HG03439 (cell line): ENCODE measurements around the gene PSMD8.
A peak's percentile ranks its signal among the peaks of the same experiment; 100 is the strongest.

Experiments used
- ATAC-seq: cut with Tn5 transposase; IDR thresholded peaks from one replicate; pipeline ENCODE4 v1.9.1; 2021; ENCODE audit warnings: mild to moderate bottlenecking, moderate library complexity; ENCODE audit not compliant: unreplicated experiment

PSMD8 gene

GRCh38 chr19:38386971-38387549 is 12.7 kb downstream of the PSMD8 start:
- no peak for ATAC-seq

GRCh38 chr19:38387550-38388348 is 13.4 kb downstream of the PSMD8 start, which contains the start of gene GGN:
Gene GGN (minus strand): TSS chr19:38388034. CDS start chr19:38387261, 773 bp downstream.
- ATAC-seq = peak; percentile 45

GRCh38 chr19:38388349-38389100 is 14.2 kb downstream of the PSMD8 start, which contains the start of gene SPRED3:
Gene SPRED3 (plus strand): TSS chr19:38388697. CDS start chr19:38390303, 1,606 bp downstream.
- ATAC-seq = no peak

GRCh38 chr19:38389101-38389925 is 14.9 kb downstream of the PSMD8 start:
- no peak for ATAC-seq

GRCh38 chr19:38389957-38390924 is 15.9 kb downstream of the PSMD8 start:
- ATAC-seq = no peak

- no peak for ATAC-seq
Measured at GRCh38 chr19:38391911-38392464, 17.6 kb downstream of the PSMD8 start.

GRCh38 chr19:38392707-38393308 is 18.4 kb downstream of the PSMD8 start:
- no peak for ATAC-seq

GRCh38 chr19:38394488-38394887 is 20.1 kb downstream of the PSMD8 start:
- no peak for ATAC-seq

- no peak for ATAC-seq
Measured at GRCh38 chr19:38395381-38396114, 21.2 kb downstream of the PSMD8 start.

- no peak for ATAC-seq
Measured at GRCh38 chr19:38399081-38399480, 24.7 kb downstream of the PSMD8 start.

- ATAC-seq = no peak
Measured at GRCh38 chr19:38399537-38399936, 25.2 kb downstream of the PSMD8 start.

GRCh38 chr19:38400361-38400760 is 26.0 kb downstream of the PSMD8 start:
- no peak for ATAC-seq

- no peak for ATAC-seq
Measured at GRCh38 chr19:38401148-38401547, 26.8 kb downstream of the PSMD8 start.

- peak; percentile 2 for ATAC-seq
Measured at GRCh38 chr19:38402623-38402966, 28.2 kb downstream of the PSMD8 start.

- peak; percentile 90 for ATAC-seq
Measured at GRCh38 chr19:38402967-38403674, 28.8 kb downstream of the PSMD8 start, which contains the start of gene FAM98C. Gene FAM98C (plus strand): TSS chr19:38403093. CDS start chr19:38403154, 61 bp downstream.

GRCh38 chr19:38404858-38405257 is 30.5 kb downstream of the PSMD8 start:
- ATAC-seq = no peak

- no peak for ATAC-seq
Measured at GRCh38 chr19:38405276-38405675, 30.9 kb downstream of the PSMD8 start.
